Vagina (tissue), 2 donors: Measurements from ENCODE around the gene MAGED1. TPM values are rescaled to one million over a fixed set of nuclear protein-coding genes. Genes with fewer than 3 reads are reported as not detected.

Experiments used
- DNase-seq, 2 donors: peaks; one replicate each; pipeline ENCODE4 v3.0.0-alpha.2; 2017; ENCODE audit errors: extremely low spot score in 2 of 2
- H3K27ac ChIP-seq: fragments of 200-600 bp; sonication (generic); one replicate; pipeline ENCODE4 v1.5.1; 2019
- H3K27me3 ChIP-seq: fragments of 200-600 bp; sonication (generic); one replicate; pipeline ENCODE4 v1.5.1; 2019
- H3K36me3 ChIP-seq, 2 donors: fragments of 200-600 bp; sonication (generic); one replicate each; pipeline ENCODE4 v1.5.1; 2017 to 2019
- H3K4me1 ChIP-seq: fragments of 200-600 bp; sonication (generic); one replicate; pipeline ENCODE4 v1.5.1; 2019
- H3K4me3 ChIP-seq, 2 donors: fragments of 200-600 bp; sonication (generic); 1 replicate in 1 of 2; 2 replicates in 1 of 2; pipeline ENCODE4 v1.5.1; 2016 to 2019
- H3K9me3 ChIP-seq: fragments of 200-600 bp; sonication (generic); one replicate; pipeline ENCODE4 v1.5.1; 2019
- CTCF ChIP-seq, 3 experiments: fragments of 450-650 bp in 2 of 3; fragments of 200-600 bp in 1 of 3; sonication (generic) in 1 of 3; IDR thresholded peaks; one replicate each; pipeline ENCODE4 v1.5.1; 2017 to 2019; ENCODE audit warnings: antibody characterized with exemption in 3 of 3, mild to moderate bottlenecking in 2 of 3, moderate library complexity in 2 of 3
- POLR2A ChIP-seq, 2 donors: fragments of 450-650 bp; IDR thresholded peaks; one replicate each; pipeline ENCODE4 v1.6.1; 2017; ENCODE audit warnings: antibody characterized with exemption in 2 of 2, mild to moderate bottlenecking in 2 of 2, moderate library complexity in 2 of 2
- POLR2AphosphoS5 ChIP-seq, 2 donors: sonication (generic); formaldehyde crosslinking; IDR thresholded peaks; one replicate each; pipeline ENCODE4 v1.9.0; 2017; ENCODE audit warnings: antibody characterized with exemption in 2 of 2, mild to moderate bottlenecking in 2 of 2, low read depth in 1 of 2; ENCODE audit not compliant: insufficient read depth in 1 of 2
- intact Hi-C: fragments of 100-400 bp; cut with DNase I; formaldehyde crosslinking; loops from one replicate; pipeline ENCODE4 v1.15.1; 2023
- total RNA-seq: library from RNA; depleted of rRNA; stranded (reverse); fragments of >200 nt; gene quantifications from one replicate; pipeline ENCODE4 v1.2.3, GENCODE V29; 2016

Gene MAGED1
- total RNA-seq, 1 donor from 2014 or later: 50.1 TPM

- Histone ChIP-seq H3K36me3 (no peaks in the 10 kb centered on the region), H3K27me3 (no peaks in the 10 kb centered on the region), H3K27ac (no peak overlapping the region), H3K9me3 (no peaks in the 10 kb centered on the region), H3K4me3 (no peak overlapping the region), H3K4me1 (no peaks in the 10 kb centered on the region)
- TF ChIP-seq POLR2AphosphoS5 (IDR thresholded peaks at IDR 0.05; ENCODE audit: insufficient read depth in 1 of 2, low read depth in 1 of 2): no peak
- no peak for TF ChIP-seq POLR2A (IDR thresholded peaks at IDR 0.05)
- TF ChIP-seq CTCF (IDR thresholded peaks at IDR 0.05): no peak
- intact Hi-C loops: no loop called here
- no peak for DNase-seq
Observed at GRCh38 chrX:51862920-51863319, 30.5 kb upstream of the MAGED1 start.

- Histone ChIP-seq H3K4me3 (no peak overlapping the region), H3K4me1 (no peaks in the 10 kb centered on the region), H3K27ac (no peak overlapping the region), H3K9me3 (no peaks in the 10 kb centered on the region), H3K36me3 (no peaks in the 10 kb centered on the region), H3K27me3 (no peaks in the 10 kb centered on the region)
- intact Hi-C loops: no loop called here
- no peak for DNase-seq
- TF ChIP-seq POLR2AphosphoS5 (IDR thresholded peaks at IDR 0.05; ENCODE audit: insufficient read depth in 1 of 2, low read depth in 1 of 2) (no peak), CTCF (IDR thresholded peaks at IDR 0.05) (no peak)
Observed at GRCh38 chrX:51866210-51866609, 27.2 kb upstream of the MAGED1 start.

GRCh38 chrX:51867626-51868025 is 25.8 kb upstream of the MAGED1 start:
- Histone ChIP-seq H3K4me3 (no peak overlapping the region), H3K36me3 (no peaks in the 10 kb centered on the region), H3K9me3 (no peaks in the 10 kb centered on the region), H3K4me1 (no peaks in the 10 kb centered on the region), H3K27ac (no peak overlapping the region), H3K27me3 (no peaks in the 10 kb centered on the region)
- intact Hi-C loops: no loop called here
- DNase-seq: no peak
- TF ChIP-seq POLR2A (IDR thresholded peaks at IDR 0.05): no peak
- no peak for TF ChIP-seq POLR2AphosphoS5 (IDR thresholded peaks at IDR 0.05; ENCODE audit: insufficient read depth in 1 of 2, low read depth in 1 of 2)
- no peak for TF ChIP-seq CTCF (IDR thresholded peaks at IDR 0.05)

GRCh38 chrX:51870354-51870753 is 23.1 kb upstream of the MAGED1 start:
- Histone ChIP-seq H3K4me1 (no peaks in the 10 kb centered on the region), H3K27ac (no peak overlapping the region), H3K36me3 (no peaks in the 10 kb centered on the region), H3K27me3 (no peaks in the 10 kb centered on the region), H3K9me3 (no peaks in the 10 kb centered on the region), H3K4me3 (no peak overlapping the region)
- no peak for TF ChIP-seq CTCF (IDR thresholded peaks at IDR 0.05)
- no peak for TF ChIP-seq POLR2A (IDR thresholded peaks at IDR 0.05)
- no peak for TF ChIP-seq POLR2AphosphoS5 (IDR thresholded peaks at IDR 0.05; ENCODE audit: insufficient read depth in 1 of 2, low read depth in 1 of 2)
- DNase-seq: no peak
- intact Hi-C loops: no loop called here

GRCh38 chrX:51874123-51874522 is 19.3 kb upstream of the MAGED1 start:
- intact Hi-C loops: no loop called here
- H3K27ac ChIP-seq: no peak overlapping the region
- TF ChIP-seq CTCF (IDR thresholded peaks at IDR 0.05) (no peak), POLR2A (IDR thresholded peaks at IDR 0.05) (no peak), POLR2AphosphoS5 (IDR thresholded peaks at IDR 0.05; ENCODE audit: insufficient read depth in 1 of 2, low read depth in 1 of 2) (no peak)

More at GRCh38 chrX:51874123-51874522, 19.3 kb upstream of the MAGED1 start:
- no peak for DNase-seq
- no peak overlapping the region for H3K4me3 ChIP-seq
- no peaks in the 10 kb centered on the region for H3K36me3 ChIP-seq
- H3K9me3 ChIP-seq: no peaks in the 10 kb centered on the region
- H3K4me1 ChIP-seq: no peaks in the 10 kb centered on the region
- no peaks in the 10 kb centered on the region for H3K27me3 ChIP-seq
